Activated CD4-positive, alpha-beta T cell treated with anti-CD3 and anti-CD28 coated beads for 36 hours (primary cell): ENCODE data around the gene C16orf87. TPM values are rescaled to one million over a fixed set of nuclear protein-coding genes. Genes with fewer than 3 reads are reported as not detected.
"Not testable (repeated sequence)": the region's sequence is repeated elsewhere in the genome, so short reads cannot be mapped to it uniquely, and the experiment has no call there.

Experiments
- ATAC-seq: fragments of 200-7000 bp; cut with Tn5 transposase; one replicate; pipeline ENCODE4 v1.10.0; 2021; ENCODE audit warnings: mild to moderate bottlenecking, moderate library complexity
- CTCF ChIA-PET: fragments of 350-600 bp; sonication (Branson Sonifier 250); formaldehyde crosslinking; loops from one replicate; lab custom pipeline; 2021; ENCODE audit warnings: antibody characterized with exemption; lab: Charles Lee
- POLR2A ChIA-PET: fragments of 350-600 bp; sonication (Branson Sonifier 250); formaldehyde crosslinking; loops from one replicate; lab custom pipeline; 2021; ENCODE audit warnings: antibody characterized with exemption, inconsistent platforms; lab: Charles Lee
- DNase-seq: peaks from one replicate; pipeline ENCODE4 v3.0.0-alpha.2; 2020
- H3K27ac Mint-ChIP-seq: one replicate; pipeline ENCODE4 v1.8.0; 2021; ENCODE audit warnings: mixed read lengths
- H3K27me3 Mint-ChIP-seq: one replicate; pipeline ENCODE4 v1.8.0; 2021; ENCODE audit warnings: mixed read lengths
- H3K36me3 Mint-ChIP-seq: one replicate; pipeline ENCODE4 v1.8.0; 2021; ENCODE audit warnings: low read depth, mixed read lengths
- H3K4me1 Mint-ChIP-seq: one replicate; pipeline ENCODE4 v1.8.0; 2021; ENCODE audit warnings: mixed read lengths
- H3K4me3 Mint-ChIP-seq: one replicate; pipeline ENCODE4 v1.8.0; 2021; ENCODE audit warnings: mild to moderate bottlenecking, moderate library complexity, mixed read lengths
- H3K9me3 Mint-ChIP-seq: one replicate; pipeline ENCODE4 v1.8.0; 2021; ENCODE audit warnings: low read depth, mixed read lengths
- intact Hi-C, 2 experiments: fragments of 100-400 bp; cut with DNase I in 1 of 2; cut with micrococcal nuclease in 1 of 2; formaldehyde crosslinking; loops; one replicate each; pipeline versions ENCODE4 v1.14.2 to v1.15.1; 2022 to 2024; cut with DNase I, micrococcal nuclease
- total RNA-seq, 2 experiments: library from RNA; stranded (reverse); gene quantifications; one replicate each; pipeline ENCODE4 v1.2.3, GENCODE V29; 2021

C16orf87 gene
- total RNA-seq, 2 experiments from 2014 or later, result 14.6 to 17.2 TPM

GRCh38 chr16:46784569-46784968 lies 46.4 kb downstream of the C16orf87 start:
- H3K27me3 Mint-ChIP-seq, intact Hi-C loops, POLR2A ChIA-PET, H3K9me3 Mint-ChIP-seq, DNase-seq, H3K27ac Mint-ChIP-seq, ATAC-seq, H3K36me3 Mint-ChIP-seq, H3K4me3 Mint-ChIP-seq: not testable (repeated sequence)
- CTCF ChIA-PET, result interaction anchor here (0.6 to 0.9 kb wide), 3 partner anchors 72 to 1734 kb away, joined by 3 to 4 read pairs (median 4); partner anchors contain the start of gene ORC6
- peaks cover 14% of the 10 kb centered on the region for H3K4me1 Mint-ChIP-seq

GRCh38 chr16:46783800-46784199 lies 47.2 kb downstream of the C16orf87 start:
- no peak overlapping the region for H3K4me3 Mint-ChIP-seq
- H3K9me3 Mint-ChIP-seq, result peaks cover 8% of the 10 kb centered on the region
- intact Hi-C loops, result no loop called here
- no peak for DNase-seq
- POLR2A ChIA-PET, result no interaction called here
- H3K4me1 Mint-ChIP-seq, result peaks cover 6% of the 10 kb centered on the region
- peak; percentile 70 for ATAC-seq
- no peak overlapping the region for H3K27ac Mint-ChIP-seq
- H3K27me3 Mint-ChIP-seq, result peaks cover 2% of the 10 kb centered on the region
- CTCF ChIA-PET, result no interaction called here
- no peaks in the 10 kb centered on the region for H3K36me3 Mint-ChIP-seq

GRCh38 chr16:46782320-46782719 lies 48.7 kb downstream of the C16orf87 start:
- ChIA-PET POLR2A (interaction anchor here (0.6 kb wide), 2 partner anchors 14 to 792 kb away, joined by 3 to 9 read pairs; no protein-coding TSS in a partner anchor), CTCF (no interaction called here)
- ATAC-seq (no peak), DNase-seq (no peak)
- Mint-ChIP-seq H3K36me3 (no peaks in the 10 kb centered on the region), H3K4me3 (no peak overlapping the region), H3K27ac (no peak overlapping the region), H3K9me3 (peaks cover 8% of the 10 kb centered on the region), H3K4me1 (peaks cover 6% of the 10 kb centered on the region), H3K27me3 (peaks cover 2% of the 10 kb centered on the region)
- intact Hi-C loops, result no loop called here

GRCh38 chr16:46777804-46778203 lies 53.2 kb downstream of the C16orf87 start:
- ATAC-seq (no peak), DNase-seq (no peak)
- POLR2A ChIA-PET, result no interaction called here
- Mint-ChIP-seq H3K4me3 (no peak overlapping the region), H3K9me3 (no peaks in the 10 kb centered on the region), H3K27ac (no peak overlapping the region), H3K27me3 (peaks cover 4% of the 10 kb centered on the region), H3K36me3 (no peaks in the 10 kb centered on the region), H3K4me1 (no peaks in the 10 kb centered on the region)
- CTCF ChIA-PET, result interaction anchor here (1.0 kb wide), 1 partner anchor 29 kb away, joined by 4 read pairs; no protein-coding TSS in a partner anchor
- intact Hi-C loops, result no loop called here

GRCh38 chr16:46775214-46775613 lies 55.8 kb downstream of the C16orf87 start:
- H3K27me3 Mint-ChIP-seq, result peaks cover 2% of the 10 kb centered on the region
- ChIA-PET CTCF (no interaction called here), POLR2A (interaction anchor here (0.6 kb wide), 1 partner anchor 8 kb away, joined by 3 read pairs; no protein-coding TSS in a partner anchor)
- ATAC-seq (no peak), DNase-seq (no peak)
- no peak overlapping the region for H3K4me3 Mint-ChIP-seq
- intact Hi-C loops, result no loop called here
- H3K27ac Mint-ChIP-seq, result no peak overlapping the region
- H3K36me3 Mint-ChIP-seq, result no peaks in the 10 kb centered on the region
- H3K9me3 Mint-ChIP-seq, result no peaks in the 10 kb centered on the region
- H3K4me1 Mint-ChIP-seq, result no peaks in the 10 kb centered on the region

GRCh38 chr16:46774743-46775177 lies 56.2 kb downstream of the C16orf87 start:
- no peak overlapping the region for H3K27ac Mint-ChIP-seq
- H3K9me3 Mint-ChIP-seq, result no peaks in the 10 kb centered on the region
- ChIA-PET POLR2A (interaction anchor here (0.6 kb wide), 1 partner anchor 8 kb away, joined by 3 read pairs; no protein-coding TSS in a partner anchor), CTCF (no interaction called here)
- peaks cover 2% of the 10 kb centered on the region for H3K27me3 Mint-ChIP-seq
- DNase-seq (no peak), ATAC-seq (no peak)
- H3K4me3 Mint-ChIP-seq, result no peak overlapping the region
- intact Hi-C loops, result no loop called here
- H3K4me1 Mint-ChIP-seq, result no peaks in the 10 kb centered on the region
- H3K36me3 Mint-ChIP-seq, result no peaks in the 10 kb centered on the region

GRCh38 chr16:46772463-46772862 lies 58.5 kb downstream of the C16orf87 start:
- Mint-ChIP-seq H3K9me3 (no peaks in the 10 kb centered on the region), H3K4me3 (no peak overlapping the region), H3K27ac (no peak overlapping the region), H3K36me3 (no peaks in the 10 kb centered on the region), H3K4me1 (no peaks in the 10 kb centered on the region), H3K27me3 (peaks cover 5% of the 10 kb centered on the region)
- no peak for DNase-seq
- POLR2A ChIA-PET, result no interaction called here
- ATAC-seq, result no peak
- CTCF ChIA-PET, result interaction anchor here (0.6 kb wide), 1 partner anchor 158 kb away, joined by 3 read pairs; no protein-coding TSS in a partner anchor
- intact Hi-C loops, result no loop called here

- Mint-ChIP-seq H3K9me3 (no peaks in the 10 kb centered on the region), H3K27me3 (peaks cover 3% of the 10 kb centered on the region), H3K4me1 (no peaks in the 10 kb centered on the region), H3K27ac (no peak overlapping the region), H3K4me3 (no peak overlapping the region), H3K36me3 (no peaks in the 10 kb centered on the region)
- ChIA-PET CTCF (interaction anchor here (1.1 kb wide), 1 partner anchor 71 kb away, joined by 3 read pairs; no protein-coding TSS in a partner anchor), POLR2A (no interaction called here)
- ATAC-seq, result no peak
- intact Hi-C loops, result no loop called here
- no peak for DNase-seq
Measured at GRCh38 chr16:46768809-46769208, 62.2 kb downstream of the C16orf87 start.

- ATAC-seq, result no peak
- Mint-ChIP-seq H3K4me3 (no peak overlapping the region), H3K36me3 (no peaks in the 10 kb centered on the region), H3K9me3 (no peaks in the 10 kb centered on the region), H3K27me3 (peaks cover 3% of the 10 kb centered on the region), H3K27ac (no peak overlapping the region), H3K4me1 (no peaks in the 10 kb centered on the region)
- no peak for DNase-seq
- CTCF ChIA-PET, result no interaction called here
- POLR2A ChIA-PET, result no interaction called here
- intact Hi-C loops, result no loop called here
Measured at GRCh38 chr16:46765050-46765449, 65.9 kb downstream of the C16orf87 start.

- H3K27ac Mint-ChIP-seq, result no peak overlapping the region
- H3K27me3 Mint-ChIP-seq, result peaks cover 6% of the 10 kb centered on the region
- intact Hi-C loops, result no loop called here
- ChIA-PET POLR2A (no interaction called here), CTCF (no interaction called here)
- DNase-seq, result no peak
- H3K9me3 Mint-ChIP-seq, result no peaks in the 10 kb centered on the region
- no peaks in the 10 kb centered on the region for H3K36me3 Mint-ChIP-seq
- no peaks in the 10 kb centered on the region for H3K4me1 Mint-ChIP-seq
- H3K4me3 Mint-ChIP-seq, result no peak overlapping the region
- ATAC-seq, result no peak
Measured at GRCh38 chr16:46763147-46763546, 67.8 kb downstream of the C16orf87 start.

GRCh38 chr16:46762583-46762982 lies 68.4 kb downstream of the C16orf87 start:
- DNase-seq (no peak), ATAC-seq (no peak)
- no peaks in the 10 kb centered on the region for H3K36me3 Mint-ChIP-seq
- ChIA-PET POLR2A (no interaction called here), CTCF (no interaction called here)
- H3K4me1 Mint-ChIP-seq, result no peaks in the 10 kb centered on the region
- H3K27me3 Mint-ChIP-seq, result peaks cover 3% of the 10 kb centered on the region
- H3K4me3 Mint-ChIP-seq, result no peak overlapping the region
- no peak overlapping the region for H3K27ac Mint-ChIP-seq
- intact Hi-C loops, result no loop called here
- H3K9me3 Mint-ChIP-seq, result no peaks in the 10 kb centered on the region

- POLR2A ChIA-PET, result no interaction called here
- H3K4me3 Mint-ChIP-seq, result no peak overlapping the region
- CTCF ChIA-PET, result interaction anchor here (0.6 kb wide), 1 partner anchor 16 kb away, joined by 3 read pairs; no protein-coding TSS in a partner anchor
Measured at GRCh38 chr16:46759309-46759708, 71.7 kb downstream of the C16orf87 start.

More at GRCh38 chr16:46759309-46759708, 71.7 kb downstream of the C16orf87 start:
- peaks cover 3% of the 10 kb centered on the region for H3K27me3 Mint-ChIP-seq
- no peak for DNase-seq
- intact Hi-C loops, result no loop called here
- no peak for ATAC-seq
- H3K4me1 Mint-ChIP-seq, result no peaks in the 10 kb centered on the region
- H3K36me3 Mint-ChIP-seq, result no peaks in the 10 kb centered on the region
- H3K9me3 Mint-ChIP-seq, result no peaks in the 10 kb centered on the region
- H3K27ac Mint-ChIP-seq, result no peak overlapping the region
